ENCODE data around the gene STAP1.

The STAP1 gene

GRCh38 chr4:67576059-67576466 is 17.5 kb downstream of the STAP1 start:
- no peaks in the 10 kb centered on the region for H3K36me3 Mint-ChIP-seq

GRCh38 chr4:67576538-67576937 is 18.0 kb downstream of the STAP1 start:
- Mint-ChIP-seq H3K4me3 (no peak overlapping the region), H3K4me1 (ENCODE audit: low read depth) (peaks cover 51% of the 10 kb centered on the region), H3K9me3 (ENCODE audit: low read depth) (no peaks in the 10 kb centered on the region), H3K27me3 (no peaks in the 10 kb centered on the region), H3K27ac (peak overlapping the region; percentile 16), H3K36me3 (no peaks in the 10 kb centered on the region)

More at GRCh38 chr4:67576059-67576466, 17.5 kb downstream of the STAP1 start:
- H3K4me3 Mint-ChIP-seq = peak overlapping the region; percentile 52
- H3K27me3 Mint-ChIP-seq = no peaks in the 10 kb centered on the region
- no peaks in the 10 kb centered on the region for H3K9me3 Mint-ChIP-seq (ENCODE audit: low read depth)
- peaks cover 46% of the 10 kb centered on the region for H3K4me1 Mint-ChIP-seq (ENCODE audit: low read depth)
- H3K27ac Mint-ChIP-seq = peak overlapping the region; percentile 70

- Mint-ChIP-seq H3K4me3 (no peak overlapping the region), H3K27ac (peak overlapping the region; percentile 16), H3K36me3 (no peaks in the 10 kb centered on the region), H3K9me3 (ENCODE audit: low read depth) (no peaks in the 10 kb centered on the region), H3K27me3 (no peaks in the 10 kb centered on the region), H3K4me1 (ENCODE audit: low read depth) (peaks cover 43% of the 10 kb centered on the region)
Measured at GRCh38 chr4:67580577-67580976, 22.1 kb downstream of the STAP1 start.

GRCh38 chr4:67581208-67581857 is 22.8 kb downstream of the STAP1 start:
- H3K4me1 Mint-ChIP-seq (ENCODE audit: low read depth) = peaks cover 36% of the 10 kb centered on the region
- peak overlapping the region; percentile 57 for H3K4me3 Mint-ChIP-seq
- H3K27me3 Mint-ChIP-seq = no peaks in the 10 kb centered on the region
- H3K9me3 Mint-ChIP-seq (ENCODE audit: low read depth) = no peaks in the 10 kb centered on the region
- H3K27ac Mint-ChIP-seq = peak overlapping the region; percentile 31
- H3K36me3 Mint-ChIP-seq = no peaks in the 10 kb centered on the region

- Mint-ChIP-seq H3K27me3 (no peaks in the 10 kb centered on the region), H3K36me3 (no peaks in the 10 kb centered on the region), H3K4me1 (ENCODE audit: low read depth) (peaks cover 33% of the 10 kb centered on the region), H3K9me3 (ENCODE audit: low read depth) (no peaks in the 10 kb centered on the region), H3K4me3 (peak overlapping the region; percentile 57), H3K27ac (no peak overlapping the region)
Measured at GRCh38 chr4:67581913-67582312, 23.4 kb downstream of the STAP1 start.

GRCh38 chr4:67584496-67584895 is 26.0 kb downstream of the STAP1 start:
- H3K27me3 Mint-ChIP-seq = no peaks in the 10 kb centered on the region
- H3K4me3 Mint-ChIP-seq = no peak overlapping the region
- peaks cover 25% of the 10 kb centered on the region for H3K4me1 Mint-ChIP-seq (ENCODE audit: low read depth)
- H3K36me3 Mint-ChIP-seq = peaks cover 2% of the 10 kb centered on the region
- no peaks in the 10 kb centered on the region for H3K9me3 Mint-ChIP-seq (ENCODE audit: low read depth)
- no peak overlapping the region for H3K27ac Mint-ChIP-seq

- peaks cover 8% of the 10 kb centered on the region for H3K4me1 Mint-ChIP-seq (ENCODE audit: low read depth)
- no peak overlapping the region for H3K27ac Mint-ChIP-seq
- no peak overlapping the region for H3K4me3 Mint-ChIP-seq
- H3K9me3 Mint-ChIP-seq (ENCODE audit: low read depth) = no peaks in the 10 kb centered on the region
- H3K27me3 Mint-ChIP-seq = no peaks in the 10 kb centered on the region
- peaks cover 2% of the 10 kb centered on the region for H3K36me3 Mint-ChIP-seq
Measured at GRCh38 chr4:67587156-67587555, 28.6 kb downstream of the STAP1 start.

- H3K9me3 Mint-ChIP-seq (ENCODE audit: low read depth) = no peaks in the 10 kb centered on the region
- H3K4me3 Mint-ChIP-seq = no peak overlapping the region
- H3K27ac Mint-ChIP-seq = no peak overlapping the region
- no peaks in the 10 kb centered on the region for H3K4me1 Mint-ChIP-seq (ENCODE audit: low read depth)
- H3K27me3 Mint-ChIP-seq = no peaks in the 10 kb centered on the region
- H3K36me3 Mint-ChIP-seq = no peaks in the 10 kb centered on the region
Measured at GRCh38 chr4:67593741-67594175, 35.2 kb downstream of the STAP1 start.

- Mint-ChIP-seq H3K4me3 (no peak overlapping the region), H3K9me3 (ENCODE audit: low read depth) (peaks cover 20% of the 10 kb centered on the region), H3K36me3 (peaks cover 29% of the 10 kb centered on the region), H3K27ac (no peak overlapping the region), H3K4me1 (ENCODE audit: low read depth) (no peaks in the 10 kb centered on the region), H3K27me3 (no peaks in the 10 kb centered on the region)
Measured at GRCh38 chr4:67603310-67604028, 44.9 kb downstream of the STAP1 start.

- H3K36me3 Mint-ChIP-seq = peaks cover 30% of the 10 kb centered on the region
- H3K27me3 Mint-ChIP-seq = no peaks in the 10 kb centered on the region
- H3K4me3 Mint-ChIP-seq = no peak overlapping the region
- H3K9me3 Mint-ChIP-seq (ENCODE audit: low read depth) = peaks cover 20% of the 10 kb centered on the region
- H3K4me1 Mint-ChIP-seq (ENCODE audit: low read depth) = no peaks in the 10 kb centered on the region
- no peak overlapping the region for H3K27ac Mint-ChIP-seq
Measured at GRCh38 chr4:67604029-67604381, 45.5 kb downstream of the STAP1 start.

- Mint-ChIP-seq H3K36me3 (peaks cover 31% of the 10 kb centered on the region), H3K9me3 (ENCODE audit: low read depth) (peaks cover 24% of the 10 kb centered on the region), H3K27ac (no peak overlapping the region), H3K4me1 (ENCODE audit: low read depth) (no peaks in the 10 kb centered on the region), H3K4me3 (no peak overlapping the region), H3K27me3 (no peaks in the 10 kb centered on the region)
Measured at GRCh38 chr4:67604749-67605148, 46.2 kb downstream of the STAP1 start.

GRCh38 chr4:67608027-67608426 is 49.5 kb downstream of the STAP1 start:
- Mint-ChIP-seq H3K36me3 (peaks cover 16% of the 10 kb centered on the region), H3K4me1 (ENCODE audit: low read depth) (no peaks in the 10 kb centered on the region), H3K4me3 (no peak overlapping the region), H3K27me3 (no peaks in the 10 kb centered on the region), H3K9me3 (ENCODE audit: low read depth) (peaks cover 8% of the 10 kb centered on the region), H3K27ac (no peak overlapping the region)

- Mint-ChIP-seq H3K36me3 (peaks cover 35% of the 10 kb centered on the region), H3K4me3 (no peak overlapping the region), H3K27me3 (no peaks in the 10 kb centered on the region), H3K27ac (no peak overlapping the region), H3K9me3 (ENCODE audit: low read depth) (peaks cover 23% of the 10 kb centered on the region), H3K4me1 (ENCODE audit: low read depth) (no peaks in the 10 kb centered on the region)
Measured at GRCh38 chr4:67614186-67614585, 55.7 kb downstream of the STAP1 start.

GRCh38 chr4:67615119-67615518 is 56.6 kb downstream of the STAP1 start:
- Mint-ChIP-seq H3K4me3 (no peak overlapping the region), H3K27ac (no peak overlapping the region), H3K27me3 (no peaks in the 10 kb centered on the region), H3K4me1 (ENCODE audit: low read depth) (no peaks in the 10 kb centered on the region), H3K36me3 (peaks cover 36% of the 10 kb centered on the region), H3K9me3 (ENCODE audit: low read depth) (peaks cover 15% of the 10 kb centered on the region)

- Mint-ChIP-seq H3K4me3 (no peak overlapping the region), H3K4me1 (ENCODE audit: low read depth) (no peaks in the 10 kb centered on the region), H3K27me3 (no peaks in the 10 kb centered on the region), H3K9me3 (ENCODE audit: low read depth) (peaks cover 15% of the 10 kb centered on the region), H3K36me3 (peaks cover 36% of the 10 kb centered on the region), H3K27ac (no peak overlapping the region)
Measured at GRCh38 chr4:67616478-67616877, 58.0 kb downstream of the STAP1 start.

GRCh38 chr4:67624939-67625338 is 66.4 kb downstream of the STAP1 start:
- H3K36me3 Mint-ChIP-seq = peaks cover 22% of the 10 kb centered on the region
- no peak overlapping the region for H3K27ac Mint-ChIP-seq
- H3K4me1 Mint-ChIP-seq (ENCODE audit: low read depth) = no peaks in the 10 kb centered on the region

More at GRCh38 chr4:67624939-67625338, 66.4 kb downstream of the STAP1 start:
- Mint-ChIP-seq H3K27me3 (no peaks in the 10 kb centered on the region), H3K4me3 (no peak overlapping the region), H3K9me3 (ENCODE audit: low read depth) (no peaks in the 10 kb centered on the region)
